CD4-positive, alpha-beta T cell treated with Interleukin-10 for 1 hour (primary cell): ENCODE results near the gene GLI3.
"Not testable (repeated sequence)": the region's sequence is repeated elsewhere in the genome, so short reads cannot be mapped to it uniquely, and the experiment has no call there.

ENCODE experiments used
- DNase-seq: peaks from one replicate; pipeline ENCODE4 v3.0.0-alpha.2; 2020

GLI3 gene

DNA sequence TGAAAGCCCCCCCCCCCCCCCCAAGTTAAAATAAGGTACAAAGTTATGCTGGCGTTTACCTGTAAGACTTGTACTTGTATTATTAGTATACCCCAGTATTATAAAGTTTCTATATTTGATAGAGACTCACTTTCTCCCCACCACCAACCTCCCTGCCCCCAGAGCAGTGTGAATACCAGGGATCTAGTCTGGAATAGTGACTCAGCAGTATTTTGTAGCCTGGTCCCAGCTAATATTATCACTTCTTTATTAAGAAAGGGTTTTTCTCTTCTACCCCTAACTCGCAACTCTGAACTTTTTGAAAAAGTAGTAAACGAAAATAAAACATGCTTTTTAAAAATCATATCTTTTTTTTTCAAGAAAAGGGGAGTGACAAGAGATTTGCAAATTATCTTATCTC, 26.7 kb downstream of the GLI3 start:
- no peak for DNase-seq

DNA sequence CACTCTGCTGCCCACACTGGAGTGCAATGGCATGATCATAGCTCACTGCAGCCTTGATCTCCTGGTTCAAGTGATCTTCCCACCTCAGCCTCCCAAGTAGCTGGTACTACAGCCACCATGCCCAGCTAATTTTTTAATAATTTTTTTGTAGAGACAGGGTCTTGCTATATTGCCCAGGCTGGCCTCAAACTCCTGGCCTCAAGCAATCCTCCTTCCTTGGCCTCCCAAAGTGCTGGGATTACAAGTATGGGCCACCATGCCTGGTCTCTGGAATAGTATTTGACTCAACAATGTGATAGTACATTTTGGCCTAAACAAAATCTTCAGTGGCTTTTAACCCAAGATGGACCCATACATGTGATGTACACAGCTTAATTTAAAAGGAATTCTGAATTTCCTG, 27.9 kb downstream of the GLI3 start:
- not testable (repeated sequence) for DNase-seq

GRCh38 chr7:42208572-42208971, 28.4 kb downstream of the GLI3 start:
- no peak for DNase-seq

DNA sequence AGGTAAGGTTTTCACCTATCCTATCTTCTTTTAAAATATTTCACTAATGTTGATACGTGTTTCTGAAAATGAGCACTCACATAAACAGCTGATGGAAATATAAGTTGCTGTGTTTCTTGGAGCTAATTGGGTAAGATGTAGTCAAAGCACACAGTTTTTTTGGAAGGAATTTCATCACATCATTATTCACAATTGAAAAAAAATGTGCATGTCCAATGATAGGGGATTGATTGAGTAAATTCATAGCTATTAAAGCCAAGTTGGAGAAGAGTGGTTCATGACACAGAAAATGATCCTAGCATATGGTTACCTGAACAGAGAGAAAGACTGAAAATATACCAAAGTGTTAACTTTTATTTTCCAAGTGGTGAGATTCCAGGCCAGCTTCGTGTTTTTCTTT, 29.6 kb downstream of the GLI3 start:
- no peak for DNase-seq

GRCh38 chr7:42203336-42203735, 33.7 kb downstream of the GLI3 start:
- no peak for DNase-seq

- DNase-seq: no peak
Observed at GRCh38 chr7:42202601-42203000, 34.4 kb downstream of the GLI3 start.

GRCh38 chr7:42198974-42199668, 37.9 kb downstream of the GLI3 start:
- no peak for DNase-seq

DNA sequence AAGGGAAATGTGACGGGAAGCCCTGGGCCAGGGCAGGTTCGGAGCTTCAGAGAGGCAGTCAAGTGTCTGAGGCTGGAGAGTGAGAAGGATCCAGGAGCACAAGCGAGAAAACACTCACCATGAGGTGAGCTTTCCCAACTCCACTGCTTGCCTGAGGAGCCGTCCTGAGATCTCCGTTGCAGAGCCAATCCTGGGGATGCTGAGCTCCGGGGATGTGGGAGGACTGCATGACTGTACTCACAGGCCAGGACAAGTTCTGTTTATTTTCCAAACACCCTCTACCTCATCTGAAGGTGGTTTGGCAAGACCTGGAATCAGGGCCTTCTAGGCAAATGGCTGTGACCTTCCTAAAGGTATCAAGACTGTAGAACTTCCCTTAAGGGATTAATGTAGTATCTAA, 38.7 kb downstream of the GLI3 start:
- DNase-seq: no peak

DNA sequence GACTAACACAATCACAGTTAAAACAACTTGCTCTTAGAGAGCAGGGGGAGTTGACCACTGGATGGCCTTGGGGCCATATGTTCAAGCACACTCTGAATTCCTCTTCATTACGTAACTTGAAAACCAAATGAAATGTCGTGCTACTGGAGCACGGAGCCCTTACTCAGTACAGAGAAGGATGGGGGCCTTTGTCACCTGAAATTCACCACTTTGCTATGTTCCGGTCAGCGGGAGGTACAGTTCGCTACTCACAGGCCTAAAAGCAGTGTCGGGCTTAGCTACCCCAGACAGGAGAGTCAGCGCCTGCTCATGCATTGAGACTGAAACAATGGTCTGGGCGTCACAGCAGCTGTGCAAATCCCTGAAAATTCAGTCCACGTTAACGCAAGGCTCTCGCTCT, 39.6 kb downstream of the GLI3 start:
- DNase-seq: no peak

DNA sequence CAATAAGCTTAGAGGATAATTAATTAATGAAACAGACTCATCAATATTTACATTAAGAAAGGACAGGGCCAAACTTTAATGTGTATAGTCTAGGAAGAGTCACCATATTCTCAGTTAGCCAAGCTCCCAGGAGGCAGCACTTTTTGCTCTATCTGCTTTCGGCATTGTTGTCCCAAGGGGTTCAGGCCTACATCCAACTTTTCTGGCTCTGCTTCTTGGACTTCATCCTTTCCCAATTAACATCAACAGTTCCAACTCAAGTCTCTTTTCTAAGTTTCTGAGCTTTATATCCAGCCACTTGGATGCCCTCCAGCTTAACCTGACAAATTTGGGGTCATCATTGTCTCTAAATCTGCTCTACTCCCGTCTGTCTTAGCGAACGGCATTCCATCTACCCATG, 42.8 kb downstream of the GLI3 start:
- no peak for DNase-seq

- no peak for DNase-seq
Observed at GRCh38 chr7:42193471-42194129, 43.4 kb downstream of the GLI3 start.

- DNase-seq: no peak
Observed at GRCh38 chr7:42192851-42193461, 44.1 kb downstream of the GLI3 start.

DNA sequence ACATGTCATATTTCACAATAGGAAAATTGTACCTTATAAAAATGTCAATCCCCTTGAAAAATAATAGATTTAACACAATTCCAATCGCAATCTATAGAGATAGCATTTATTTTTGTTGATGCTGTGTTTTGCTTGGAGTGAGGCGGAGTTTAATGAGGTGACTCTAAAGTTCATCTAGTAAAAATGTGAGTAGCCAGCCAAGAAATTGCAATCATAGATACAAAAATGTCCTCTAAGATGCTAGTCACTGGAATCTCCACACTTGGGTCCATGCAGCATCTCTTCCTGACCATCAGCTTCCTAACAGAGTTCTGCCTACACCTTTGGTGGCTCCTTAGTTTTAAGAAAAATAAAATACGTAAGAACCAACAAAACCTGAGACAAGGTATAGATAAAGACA, 44.9 kb downstream of the GLI3 start:
- DNase-seq: no peak

DNA sequence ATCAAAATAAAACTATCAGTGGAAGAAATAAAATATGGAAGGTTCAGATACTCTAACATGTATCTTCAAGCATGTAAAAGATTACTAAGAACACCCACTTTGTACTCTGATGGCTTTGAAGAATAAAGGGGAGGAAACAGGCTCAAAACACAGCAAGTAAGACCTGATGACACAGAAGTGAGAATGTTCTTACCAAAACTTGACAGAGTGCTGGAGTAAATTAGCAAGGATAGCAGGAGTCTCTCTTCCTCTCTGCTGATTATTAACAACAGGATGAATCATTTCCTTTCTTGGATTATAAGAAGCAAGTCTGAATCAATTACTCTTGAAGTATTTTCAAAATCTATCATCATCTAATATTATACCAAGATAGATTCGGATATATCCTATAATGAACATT, 47.5 kb downstream of the GLI3 start:
- DNase-seq: no peak

DNA sequence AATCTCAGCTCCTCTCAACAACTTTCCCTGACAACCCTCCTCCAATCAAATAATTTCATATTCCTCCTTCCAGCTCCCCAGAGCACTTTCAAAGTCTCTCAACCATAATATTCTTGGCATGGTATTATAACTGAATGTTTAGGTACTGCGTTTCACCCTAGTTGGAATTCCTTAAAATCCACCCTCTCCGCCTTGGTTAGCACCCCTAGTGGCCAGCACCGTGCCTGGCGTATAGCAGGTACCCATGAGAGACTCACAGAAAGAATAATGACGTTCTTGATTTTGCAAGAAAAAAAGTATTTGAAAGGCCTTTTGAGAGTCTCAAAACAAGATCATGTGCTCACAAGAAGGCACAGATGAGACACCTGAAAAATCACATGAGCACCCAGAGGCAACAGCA, 50.9 kb downstream of the GLI3 start:
- DNase-seq: no peak

- DNase-seq: no peak
Observed at GRCh38 chr7:42185726-42186125, 51.3 kb downstream of the GLI3 start.

GRCh38 chr7:42183547-42183946, 53.5 kb downstream of the GLI3 start:
- no peak for DNase-seq

- DNase-seq: no peak
Observed at GRCh38 chr7:42181566-42181965, 55.4 kb downstream of the GLI3 start.

GRCh38 chr7:42180806-42181205, 56.2 kb downstream of the GLI3 start:
- no peak for DNase-seq

DNA sequence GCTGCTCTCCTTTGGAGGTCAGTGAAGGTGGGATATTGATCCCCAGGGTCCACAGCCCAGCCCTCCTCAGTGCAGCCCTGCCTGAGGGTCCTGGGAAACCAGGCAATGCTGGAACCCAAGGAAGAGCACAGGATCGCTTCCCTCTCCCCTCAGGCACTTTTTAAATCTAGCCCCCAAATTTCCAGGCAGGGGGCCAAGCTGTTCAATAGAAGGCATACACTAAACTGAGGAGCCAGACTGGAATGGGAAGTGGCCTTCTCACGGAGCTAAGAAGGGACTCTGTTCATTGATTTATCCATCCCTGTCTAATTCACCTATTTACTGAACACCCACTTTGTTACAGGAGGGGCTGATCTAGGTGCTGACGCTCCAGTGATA, 60.3 kb downstream of the GLI3 start:
- DNase-seq: no peak

- DNase-seq: no peak
Observed at GRCh38 chr7:42175834-42176723, 60.9 kb downstream of the GLI3 start.

GRCh38 chr7:42174391-42174912, 62.6 kb downstream of the GLI3 start:
- DNase-seq: no peak

GRCh38 chr7:42170724-42171123, 66.3 kb downstream of the GLI3 start:
- DNase-seq: no peak
